Prostate gland (tissue), 2 donors: ENCODE data around the gene RALY. TPM values are rescaled to one million over a fixed set of nuclear protein-coding genes. Genes with fewer than 3 reads are reported as not detected.

Source experiments
- DNase-seq: peaks from one replicate; pipeline ENCODE4 v3.0.0-alpha.2; 2019; ENCODE audit warnings: low spot score
- H3K27ac ChIP-seq, 2 donors: fragments of 200-600 bp; sonication (generic); 2 replicates each; pipeline ENCODE4 v1.5.1; 2017 to 2019
- H3K27me3 ChIP-seq: fragments of 200-600 bp; sonication (generic); replicated peaks from 2 replicates; pipeline ENCODE4 v1.5.1; 2019; ENCODE audit not compliant: insufficient read depth
- H3K36me3 ChIP-seq, 2 donors: fragments of 200-600 bp; sonication (generic); 1 replicate in 1 of 2; 2 replicates in 1 of 2; pipeline versions ENCODE4 v1.5.1 to v1.8.1; 2017 to 2019
- H3K4me1 ChIP-seq: fragments of 200-600 bp; sonication (generic); replicated peaks from 2 replicates; pipeline ENCODE4 v1.5.1; 2019
- H3K4me3 ChIP-seq, 2 donors: fragments of 200-600 bp; sonication (generic); 2 replicates each; pipeline ENCODE4 v1.5.1; 2017 to 2019
- H3K9me3 ChIP-seq: fragments of 200-600 bp; sonication (generic); 2 replicates; pipeline ENCODE4 v1.5.1; 2017
- CTCF ChIP-seq, 4 experiments: fragments of 200-600 bp in 2 of 4; fragments of 450-650 bp in 2 of 4; sonication (generic) in 2 of 4; IDR thresholded peaks; 1 replicate in 3 of 4; 2 replicates in 1 of 4; pipeline ENCODE4 v1.5.1; 2016 to 2019; ENCODE audit warnings: antibody characterized with exemption in 4 of 4, mild to moderate bottlenecking in 2 of 4, moderate library complexity in 2 of 4
- POLR2A ChIP-seq: fragments of 450-650 bp; IDR thresholded peaks from one replicate; pipeline ENCODE4 v1.6.1; 2016; ENCODE audit warnings: antibody characterized with exemption, mild to moderate bottlenecking
- POLR2AphosphoS5 ChIP-seq: sonication (generic); formaldehyde crosslinking; IDR thresholded peaks from one replicate; pipeline ENCODE4 v1.6.1; 2017; ENCODE audit warnings: antibody characterized with exemption
- WGBS: methylation state at CpG from one replicate; pipeline ENCODE4 v1.1.5; 2018; 5-methylcytosine and 5-hydroxymethylcytosine counted together
- intact Hi-C: fragments of 100-400 bp; cut with DNase I; formaldehyde crosslinking; loops from one replicate; pipeline ENCODE4 v1.14.2; 2022
- total RNA-seq, 2 donors: library from RNA; depleted of rRNA; stranded (reverse); fragments of >200 nt; gene quantifications; one replicate each; pipeline ENCODE4 v1.1.0, GENCODE V29; 2016

RALY gene
- total RNA-seq, 2 donors from 2014 or later, result 120 to 187 TPM

GRCh38 chr20:34079818-34080217 is 86.1 kb downstream of the RALY start:
- Histone ChIP-seq H3K4me3 (no peak overlapping the region), H3K4me1 (no peaks in the 10 kb centered on the region), H3K27me3 (no peaks in the 10 kb centered on the region), H3K9me3 (no peaks in the 10 kb centered on the region), H3K27ac (no peak overlapping the region), H3K36me3 (no peaks in the 10 kb centered on the region)
- 95% methylated on average over 6 of the region's 6 CpGs for WGBS
- TF ChIP-seq CTCF (IDR thresholded peaks at IDR 0.05) (no peak), POLR2A (no peak), POLR2AphosphoS5 (no peak)
- intact Hi-C loops, result no loop called here
- no peak for DNase-seq

DNA sequence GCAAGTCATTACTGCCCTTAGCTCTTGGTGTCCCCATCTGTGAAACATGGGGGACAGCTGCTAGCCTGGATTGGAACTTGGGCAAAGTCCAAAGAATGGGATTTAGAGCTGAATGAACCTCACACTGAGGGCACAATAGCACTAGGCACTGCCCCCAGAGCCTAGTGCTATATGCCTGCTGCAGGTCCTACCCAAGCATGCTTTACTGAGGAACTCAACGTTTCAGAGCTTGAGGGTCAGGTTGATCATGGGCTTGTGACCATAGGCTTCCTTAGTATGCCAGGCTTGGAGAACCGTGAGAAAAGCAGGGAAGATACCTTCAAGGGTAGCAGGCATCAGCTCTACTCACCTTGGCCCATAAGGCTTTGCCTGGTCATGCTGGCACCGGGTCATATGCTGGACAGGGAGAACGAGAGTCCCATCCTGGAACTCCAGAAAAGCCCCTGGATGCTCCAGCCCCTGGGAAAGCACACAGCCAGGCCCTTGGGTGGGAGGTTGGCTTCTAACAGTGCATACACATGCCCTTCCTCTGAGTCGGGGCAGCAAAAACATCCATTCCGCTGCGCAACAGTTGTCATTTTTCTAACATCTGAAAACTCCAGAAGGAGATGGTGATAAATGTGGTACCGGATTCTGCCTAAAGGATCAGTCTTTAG is 88.6 kb downstream of the RALY start:
- H3K27ac ChIP-seq, result peak overlapping the region in 1 of 2 donors; percentile 10
- no peaks in the 10 kb centered on the region for H3K36me3 ChIP-seq
- 86% methylated on average over 8 of the region's 8 CpGs for WGBS
- H3K4me3 ChIP-seq, result no peak overlapping the region
- H3K27me3 ChIP-seq, result no peaks in the 10 kb centered on the region
- DNase-seq, result no peak
- H3K9me3 ChIP-seq, result no peaks in the 10 kb centered on the region
- no peak for TF ChIP-seq CTCF (IDR thresholded peaks at IDR 0.05)
- TF ChIP-seq POLR2AphosphoS5, result no peak
- TF ChIP-seq POLR2A, result no peak
- H3K4me1 ChIP-seq, result no peaks in the 10 kb centered on the region
- intact Hi-C loops, result no loop called here

- H3K4me3 ChIP-seq, result no peak overlapping the region
- H3K4me1 ChIP-seq, result no peaks in the 10 kb centered on the region
- no peaks in the 10 kb centered on the region for H3K9me3 ChIP-seq
- no peaks in the 10 kb centered on the region for H3K27me3 ChIP-seq
- TF ChIP-seq POLR2A (no peak), CTCF (IDR thresholded peaks at IDR 0.05) (peak in 2 of 4 experiments; percentile 3 to 36), POLR2AphosphoS5 (peak; percentile 41)
- DNase-seq, result peak; percentile 68
- no peaks in the 10 kb centered on the region for H3K36me3 ChIP-seq
- intact Hi-C loops, result no loop called here
- H3K27ac ChIP-seq, result peak overlapping the region in 1 of 2 donors; percentile 10
- WGBS, result 12% methylated on average over 7 of the region's 7 CpGs
Observed at GRCh38 chr20:34083137-34083536, 89.4 kb downstream of the RALY start.

DNA sequence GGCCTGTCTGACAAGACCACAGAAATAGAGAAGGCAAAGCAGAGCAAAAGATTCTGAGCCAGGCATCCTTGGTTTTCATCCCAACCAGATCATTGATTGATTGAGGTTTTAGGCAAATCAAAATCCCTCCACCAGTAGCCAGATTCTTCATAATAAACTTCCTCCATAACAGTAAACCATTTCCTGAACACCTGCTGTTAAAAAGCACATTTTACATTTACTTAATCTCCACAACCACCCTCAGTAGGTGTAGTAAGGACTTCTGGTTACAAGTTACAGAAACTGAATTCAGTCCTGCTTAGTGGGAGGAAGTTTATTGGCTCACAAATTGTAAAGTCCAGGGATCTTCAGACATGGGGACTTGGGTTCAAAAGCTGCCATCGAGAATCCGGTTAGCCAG is 90.1 kb downstream of the RALY start:
- 95% methylated on average over 2 of the region's 2 CpGs for WGBS
- no peak for DNase-seq
- Histone ChIP-seq H3K4me1 (no peaks in the 10 kb centered on the region), H3K4me3 (no peak overlapping the region), H3K27ac (peak overlapping the region in 1 of 2 donors; percentile 10), H3K9me3 (no peaks in the 10 kb centered on the region), H3K27me3 (no peaks in the 10 kb centered on the region), H3K36me3 (no peaks in the 10 kb centered on the region)
- intact Hi-C loops, result no loop called here
- TF ChIP-seq CTCF (IDR thresholded peaks at IDR 0.05) (no peak), POLR2AphosphoS5 (no peak), POLR2A (no peak)

GRCh38 chr20:34084227-34084923 is 90.7 kb downstream of the RALY start:
- H3K36me3 ChIP-seq, result no peaks in the 10 kb centered on the region
- intact Hi-C loops, result no loop called here
- no peaks in the 10 kb centered on the region for H3K9me3 ChIP-seq
- no peak for DNase-seq
- H3K27ac ChIP-seq, result no peak overlapping the region
- H3K4me1 ChIP-seq, result no peaks in the 10 kb centered on the region
- WGBS, result 81% methylated on average over 9 of the region's 9 CpGs
- H3K4me3 ChIP-seq, result no peak overlapping the region
- H3K27me3 ChIP-seq, result no peaks in the 10 kb centered on the region
- TF ChIP-seq POLR2A, result no peak
- TF ChIP-seq CTCF (IDR thresholded peaks at IDR 0.05), result no peak
- TF ChIP-seq POLR2AphosphoS5, result no peak
